HG03457 (cell line): Measurements from ENCODE around the gene ONECUT3.

Source experiments
- ATAC-seq: cut with Tn5 transposase; IDR thresholded peaks from one replicate; pipeline ENCODE4 v1.9.1; 2021; ENCODE audit warnings: moderate number of reproducible peaks; ENCODE audit not compliant: unreplicated experiment

ONECUT3 gene

GRCh38 chr19:1828279-1829238 is 75.3 kb downstream of the ONECUT3 start:
- no peak for ATAC-seq

- ATAC-seq: no peak
These were observed 76.7 kb downstream of the ONECUT3 start for GRCh38 chr19:1829958-1830357.

- no peak for ATAC-seq
These were observed 77.3 kb downstream of the ONECUT3 start for GRCh38 chr19:1830568-1830967.
